Fibroblast of skin of abdomen (primary cell): Measurements from ENCODE around the gene ESR2.

Source experiments
- DNase-seq: peaks from one replicate; pipeline ENCODE4 v3.0.0-alpha.2; 2013

Gene ESR2

DNA sequence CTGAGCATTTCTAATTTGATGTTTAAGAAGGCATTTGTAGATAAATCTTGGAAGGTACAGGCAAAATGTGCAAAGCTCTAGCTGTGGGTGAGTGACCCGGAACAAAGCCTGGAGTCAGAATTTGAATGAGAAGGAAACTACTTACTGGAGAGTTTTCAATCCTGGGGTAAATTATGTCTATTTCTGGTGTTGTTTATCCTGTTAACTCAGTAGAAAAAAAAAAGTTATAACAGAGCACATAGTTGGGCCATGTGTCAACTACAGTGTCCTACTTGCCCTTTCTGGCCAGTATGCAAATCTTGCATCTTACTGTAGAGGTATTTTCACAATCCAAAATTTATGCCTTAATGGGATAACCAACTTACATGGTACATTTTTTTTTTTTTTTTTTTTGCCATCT, 259.0 kb downstream of the ESR2 start:
- DNase-seq = peak; percentile 15
